ENCODE data around the gene ZNF273.

DNA sequence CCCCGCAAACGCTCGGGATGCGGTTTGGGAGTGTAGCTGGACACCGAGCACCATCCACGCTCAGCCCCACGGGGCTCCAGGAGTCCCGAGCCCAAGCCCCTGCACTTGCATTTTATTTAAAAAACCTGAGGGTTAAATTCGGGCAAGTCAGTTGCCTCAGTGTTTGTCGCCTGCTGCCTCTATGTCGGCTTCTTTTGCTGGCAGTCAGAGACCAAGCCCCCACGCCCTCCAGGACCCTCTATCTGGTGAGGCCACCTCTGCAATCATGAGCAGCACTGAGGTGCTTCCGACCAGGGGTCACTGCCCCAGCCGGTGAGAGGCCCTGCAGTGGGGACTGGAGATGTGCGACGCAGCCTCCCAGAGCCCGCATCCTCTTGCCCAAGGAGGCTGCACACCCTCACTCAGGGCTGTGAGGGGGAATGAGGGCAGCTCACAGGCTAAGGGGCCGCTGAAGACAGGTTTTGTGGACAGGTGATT, 13.3 kb upstream of the ZNF273 start:
- TF ChIP-seq, protein P1, sequence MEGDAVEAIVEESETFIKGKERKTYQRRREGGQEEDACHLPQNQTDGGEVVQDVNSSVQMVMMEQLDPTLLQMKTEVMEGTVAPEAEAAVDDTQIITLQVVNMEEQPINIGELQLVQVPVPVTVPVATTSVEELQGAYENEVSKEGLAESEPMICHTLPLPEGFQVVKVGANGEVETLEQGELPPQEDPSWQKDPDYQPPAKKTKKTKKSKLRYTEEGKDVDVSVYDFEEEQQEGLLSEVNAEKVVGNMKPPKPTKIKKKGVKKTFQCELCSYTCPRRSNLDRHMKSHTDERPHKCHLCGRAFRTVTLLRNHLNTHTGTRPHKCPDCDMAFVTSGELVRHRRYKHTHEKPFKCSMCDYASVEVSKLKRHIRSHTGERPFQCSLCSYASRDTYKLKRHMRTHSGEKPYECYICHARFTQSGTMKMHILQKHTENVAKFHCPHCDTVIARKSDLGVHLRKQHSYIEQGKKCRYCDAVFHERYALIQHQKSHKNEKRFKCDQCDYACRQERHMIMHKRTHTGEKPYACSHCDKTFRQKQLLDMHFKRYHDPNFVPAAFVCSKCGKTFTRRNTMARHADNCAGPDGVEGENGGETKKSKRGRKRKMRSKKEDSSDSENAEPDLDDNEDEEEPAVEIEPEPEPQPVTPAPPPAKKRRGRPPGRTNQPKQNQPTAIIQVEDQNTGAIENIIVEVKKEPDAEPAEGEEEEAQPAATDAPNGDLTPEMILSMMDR (IDR thresholded peaks at IDR 0.05), result no peak
- TF ChIP-seq POLR2A (IDR thresholded peaks at IDR 0.05) (no peak), EP300 (IDR thresholded peaks at IDR 0.05) (no peak), POLR2AphosphoS5 (IDR thresholded peaks at IDR 0.05) (no peak)

Measured in stomach (tissue), 4 donors.